GM23338 (cell line): Measurements from ENCODE around the gene SYNE4. TPM values are rescaled to one million over a fixed set of nuclear protein-coding genes. Genes with fewer than 3 reads are reported as not detected.

Experiments
- ATAC-seq: fragments of 200-7000 bp; cut with Tn5 transposase; 3 replicates; pipeline ENCODE4 v1.9.1; 2020
- DNase-seq: peaks from one replicate; pipeline ENCODE4 v3.0.0-alpha.2; 2015; ENCODE audit warnings: low spot score
- H2AFZ ChIP-seq: fragments of 200-600 bp; sonication (generic); 2 replicates; pipeline ENCODE4 v1.8.0; 2016; ENCODE audit warnings: antibody characterized with exemption, mild to moderate bottlenecking, moderate library complexity
- H3F3A ChIP-seq: fragments of 200-600 bp; sonication (generic); replicated peaks from 2 replicates; pipeline ENCODE4 v1.8.0; 2017; ENCODE audit warnings: antibody characterized with exemption, mixed run types, low read depth
- H3K27ac ChIP-seq: fragments of 200-600 bp; sonication (generic); 2 replicates; pipeline ENCODE4 v1.6.1; 2016; ENCODE audit warnings: low read depth
- H3K27me3 ChIP-seq: fragments of 200-600 bp; sonication (generic); 2 replicates; pipeline ENCODE4 v1.8.0; 2016; ENCODE audit warnings: mild to moderate bottlenecking, mixed run types, moderate library complexity; ENCODE audit not compliant: insufficient read depth
- H3K36me3 ChIP-seq: fragments of 200-600 bp; sonication (generic); 2 replicates; pipeline ENCODE4 v1.8.0; 2016; ENCODE audit warnings: mild to moderate bottlenecking; ENCODE audit not compliant: insufficient read depth
- H3K4me1 ChIP-seq: fragments of 200-600 bp; sonication (generic); 2 replicates; pipeline ENCODE4 v1.8.0; 2016; ENCODE audit warnings: mild to moderate bottlenecking, moderate library complexity; ENCODE audit not compliant: insufficient read depth
- H3K4me2 ChIP-seq: fragments of 200-600 bp; sonication (generic); 2 replicates; pipeline ENCODE4 v1.7.1; 2017; ENCODE audit warnings: mixed run types
- H3K4me3 ChIP-seq: fragments of 200-600 bp; sonication (generic); 2 replicates; pipeline ENCODE4 v1.6.1; 2016; ENCODE audit warnings: mixed run types
- H3K79me2 ChIP-seq: fragments of 200-600 bp; sonication (generic); replicated peaks from 2 replicates; pipeline ENCODE4 v1.8.0; 2017; ENCODE audit warnings: mild to moderate bottlenecking; ENCODE audit not compliant: insufficient read depth
- H3K9me2 ChIP-seq: fragments of 200-600 bp; sonication (generic); 2 replicates; pipeline ENCODE4 v1.8.0; 2017; ENCODE audit not compliant: insufficient read depth
- H4K20me1 ChIP-seq: fragments of 200-600 bp; sonication (generic); replicated peaks from 2 replicates; pipeline ENCODE4 v1.8.0; 2017; ENCODE audit warnings: mild to moderate bottlenecking; ENCODE audit not compliant: insufficient read depth
- H3K27ac Mint-ChIP-seq: 2 replicates; pipeline ENCODE4 v1.8.0; 2020; ENCODE audit warnings: inconsistent platforms, mild to moderate bottlenecking, moderate library complexity, mixed read lengths
- H3K27me3 Mint-ChIP-seq: 3 replicates; pipeline ENCODE4 v1.8.0; 2022; ENCODE audit warnings: low read depth, mild to moderate bottlenecking, moderate library complexity, mixed read lengths, inconsistent platforms; ENCODE audit not compliant: insufficient read depth, poor library complexity
- H3K36me3 Mint-ChIP-seq: 3 replicates; pipeline ENCODE4 v1.8.0; 2021; ENCODE audit warnings: low read depth, mild to moderate bottlenecking, inconsistent platforms, moderate library complexity, mixed read lengths
- H3K4me1 Mint-ChIP-seq: 3 replicates; pipeline ENCODE4 v1.8.0; 2020; ENCODE audit warnings: mild to moderate bottlenecking, inconsistent platforms, mixed read lengths
- H3K4me3 Mint-ChIP-seq: 3 replicates; pipeline ENCODE4 v1.8.0; 2021; ENCODE audit warnings: moderate library complexity, mild to moderate bottlenecking, inconsistent platforms, mixed read lengths
- H3K9me3 Mint-ChIP-seq: 3 replicates; pipeline ENCODE4 v1.8.0; 2020; ENCODE audit warnings: moderate library complexity, mild to moderate bottlenecking, inconsistent platforms, mixed read lengths
- CREB1 ChIP-seq: fragments of 250-450 bp; sonication (Bioruptor Pico); IDR thresholded peaks from 2 replicates; pipeline ENCODE4 v1.5.0; 2020; ENCODE audit warnings: low read depth, mild to moderate bottlenecking, moderate library complexity
- CTCF ChIP-seq, 2 experiments: fragments of 200-600 bp in 1 of 2; sonication (generic) in 1 of 2; conservative IDR thresholded peaks; 2 replicates each; pipeline versions ENCODE4 v1.5.1 to v1.6.1; 2016 to 2017; ENCODE audit warnings: antibody characterized with exemption in 2 of 2, low read depth in 2 of 2, mild to moderate bottlenecking in 2 of 2, moderate library complexity in 1 of 2
- ETS1 ChIP-seq: IDR thresholded peaks from 2 replicates; pipeline ENCODE4 v1.6.1; 2016; ENCODE audit warnings: antibody characterized with exemption
- EZH2 ChIP-seq: fragments of 200-600 bp; sonication (generic); IDR thresholded peaks from one replicate; pipeline ENCODE4 v1.8.0; 2017; ENCODE audit warnings: antibody characterized with exemption, mild to moderate bottlenecking, low read depth; ENCODE audit not compliant: unreplicated experiment
- NANOG ChIP-seq: IDR thresholded peaks from 2 replicates; pipeline ENCODE4 v1.6.1; 2016; ENCODE audit warnings: antibody characterized with exemption, borderline replicate concordance
- ZNF114 ChIP-seq: fragments of 250-450 bp; sonication (Bioruptor Pico); IDR thresholded peaks from 2 replicates; pipeline ENCODE4 v1.5.0; 2020; ENCODE audit warnings: mild to moderate bottlenecking, moderate library complexity
- polyA plus RNA-seq: library from polyadenylated mRNA; unstranded; fragments of >200 nt; fragmentation: Nextera tagmentation; extraction: Ambion mirVana; gene quantifications from 2 replicates; pipeline ENCODE4 v1.2.1, GENCODE V29; 2016
- total RNA-seq: library from RNA; depleted of rRNA; stranded (reverse); fragments of >200 nt; shearing (Covaris generic); gene quantifications from 2 replicates; pipeline ENCODE4 v1.2.3, GENCODE V29; 2014

Gene SYNE4
- total and polyA plus RNA-seq, 2 experiments from 2014 or later, result 26.1 to 49.8 TPM

GRCh38 chr19:35987571-35987896 is 21.1 kb downstream of the SYNE4 start:
- peak overlapping the region; percentile 82 for H3K4me2 ChIP-seq
- H3K27ac Mint-ChIP-seq, result no peak overlapping the region
- no peaks in the 10 kb centered on the region for H4K20me1 ChIP-seq
- H3K4me3 Mint-ChIP-seq, result peak overlapping the region; percentile 76
- no peak for TF ChIP-seq ETS1
- peak; percentile 9 to 33; a peak in 2 of 4 replicates for TF ChIP-seq CTCF (conservative IDR thresholded peaks at IDR 0.05; ENCODE audit: low read depth in 2 of 2)
- H2AFZ ChIP-seq, result peak overlapping the region; percentile 95
- H3K9me2 ChIP-seq, result no peaks in the 10 kb centered on the region
- H3K27ac ChIP-seq, result no peak overlapping the region
- H3K9me3 Mint-ChIP-seq, result no peaks in the 10 kb centered on the region; the same call in 2 of the 3 replicates
- no peaks in the 10 kb centered on the region for H3K36me3 Mint-ChIP-seq
- DNase-seq (no peak), ATAC-seq (no peak)
- no peaks in the 10 kb centered on the region for H3K36me3 ChIP-seq
- H3K4me3 ChIP-seq, result peak overlapping the region; percentile 71
- H3K27me3 Mint-ChIP-seq, result peaks cover 26% of the 10 kb centered on the region
- H3K79me2 ChIP-seq, result no peaks in the 10 kb centered on the region
- no peaks in the 10 kb centered on the region for H3F3A ChIP-seq
- H3K27me3 ChIP-seq, result peaks cover 10% of the 10 kb centered on the region
- no peaks in the 10 kb centered on the region; the same call in 2 of the 3 replicates for H3K4me1 Mint-ChIP-seq
- no peaks in the 10 kb centered on the region for H3K4me1 ChIP-seq

GRCh38 chr19:35986664-35987570 is 21.7 kb downstream of the SYNE4 start:
- DNase-seq, result peak; percentile 83
- TF ChIP-seq EZH2 (no peak), CTCF (conservative IDR thresholded peaks at IDR 0.05; ENCODE audit: low read depth in 2 of 2) (no peak), ETS1 (no peak), NANOG (no peak), CREB1 (CRISPR knock-in tag) (no peak), ZNF114 (CRISPR knock-in tag) (no peak)

More at GRCh38 chr19:35986664-35987570, 21.7 kb downstream of the SYNE4 start:
- no peak overlapping the region for H3K27ac ChIP-seq
- peaks cover 26% of the 10 kb centered on the region for H3K27me3 Mint-ChIP-seq
- H3F3A ChIP-seq, result no peaks in the 10 kb centered on the region
- H3K9me3 Mint-ChIP-seq, result no peaks in the 10 kb centered on the region; the same call in 2 of the 3 replicates
- no peaks in the 10 kb centered on the region for H3K4me1 ChIP-seq
- H3K4me2 ChIP-seq, result peak overlapping the region; percentile 82
- H3K27ac Mint-ChIP-seq, result no peak overlapping the region
- H3K27me3 ChIP-seq, result peaks cover 10% of the 10 kb centered on the region
- H3K4me1 Mint-ChIP-seq, result no peaks in the 10 kb centered on the region; the same call in 2 of the 3 replicates
- no peaks in the 10 kb centered on the region for H4K20me1 ChIP-seq
- H3K36me3 ChIP-seq, result no peaks in the 10 kb centered on the region
- peak overlapping the region; percentile 71 for H3K4me3 ChIP-seq
- ATAC-seq, result peak; percentile 87
- no peaks in the 10 kb centered on the region for H3K9me2 ChIP-seq
- H3K79me2 ChIP-seq, result no peaks in the 10 kb centered on the region
- H3K36me3 Mint-ChIP-seq, result no peaks in the 10 kb centered on the region
- H3K4me3 Mint-ChIP-seq, result peak overlapping the region; percentile 76
- H2AFZ ChIP-seq, result peak overlapping the region; percentile 95
